ENCODE measurements around the gene CPNE4.
"Not testable (repeated sequence)": the region's sequence is repeated elsewhere in the genome, so short reads cannot be mapped to it uniquely, and the experiment has no call there.

The CPNE4 gene

GRCh38 chr3:131538968-131539367 is 495.8 kb downstream of the CPNE4 start:
- no peak for DNase-seq (ENCODE audit: low read depth in 2 of 2)

DNA sequence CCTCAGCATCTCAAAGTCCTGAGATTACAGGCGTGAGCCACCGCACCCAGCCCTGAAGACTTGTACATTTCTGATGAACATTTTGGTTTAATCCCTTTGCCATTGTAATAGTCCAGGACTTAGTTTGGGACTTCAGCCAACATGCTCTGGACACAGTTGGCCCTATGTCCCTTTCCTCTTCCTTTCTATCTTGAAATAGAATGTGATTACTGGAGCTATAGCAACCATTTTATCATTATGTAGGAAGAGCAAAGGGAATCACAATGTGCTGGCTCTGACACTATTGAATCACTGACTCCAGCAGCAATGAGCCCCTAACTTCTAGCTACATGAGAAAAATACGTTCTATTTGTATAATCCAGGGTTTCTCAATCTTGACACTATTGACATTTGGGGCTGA is 497.3 kb downstream of the CPNE4 start:
- DNase-seq (ENCODE audit: low read depth in 2 of 2): no peak

- DNase-seq (ENCODE audit: low read depth in 2 of 2): no peak
Observed at GRCh38 chr3:131535596-131535995, 499.2 kb downstream of the CPNE4 start.

DNA sequence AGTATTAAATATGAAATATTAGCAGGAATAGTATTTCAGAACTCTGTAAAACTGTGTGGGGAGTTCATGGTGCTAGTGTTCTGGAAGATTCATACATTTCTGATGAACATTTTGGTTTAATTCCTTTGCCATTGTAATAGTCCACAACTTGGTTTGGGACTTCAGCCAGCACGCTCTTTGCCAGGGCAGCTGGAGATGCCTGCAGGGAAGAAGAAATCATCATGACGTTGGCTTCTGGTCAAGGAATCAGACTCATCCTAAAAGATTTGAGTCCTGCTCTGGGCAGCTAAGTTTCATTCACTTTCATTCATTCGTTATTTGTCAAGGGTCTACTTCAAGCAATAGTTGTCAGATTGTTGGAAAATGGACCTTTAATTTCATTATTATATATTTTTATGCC is 499.7 kb downstream of the CPNE4 start:
- no peak for DNase-seq (ENCODE audit: low read depth in 2 of 2)

DNA sequence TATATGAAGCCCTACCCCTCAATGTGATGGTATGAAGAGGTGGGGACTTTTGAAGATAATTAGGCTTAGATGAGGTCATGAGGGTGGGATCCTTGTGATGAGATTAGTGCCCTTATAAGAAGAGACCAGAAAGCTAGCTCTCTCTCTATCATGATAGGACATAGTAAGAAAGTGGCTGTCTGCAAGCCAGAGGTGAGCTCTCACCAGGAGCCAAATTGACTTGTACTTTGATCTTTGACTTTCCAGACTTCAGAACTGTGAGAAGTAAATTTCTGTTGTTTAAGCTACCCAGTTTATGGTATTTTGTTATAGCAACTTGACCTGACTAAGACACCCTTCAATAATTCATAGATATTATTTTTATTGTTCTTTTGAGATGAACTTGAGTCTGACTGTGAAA is 502.2 kb downstream of the CPNE4 start:
- DNase-seq (ENCODE audit: low read depth in 2 of 2): no peak

- no peak for DNase-seq (ENCODE audit: low read depth in 2 of 2)
Observed at GRCh38 chr3:131530843-131531242, 504.0 kb downstream of the CPNE4 start.

- no peak for DNase-seq (ENCODE audit: low read depth in 2 of 2)
Observed at GRCh38 chr3:131530388-131530787, 504.4 kb downstream of the CPNE4 start.

- DNase-seq (ENCODE audit: low read depth in 2 of 2): peak in 1 of 2 donors; percentile 12
Observed at GRCh38 chr3:131526801-131527347, 507.9 kb downstream of the CPNE4 start.

- DNase-seq (ENCODE audit: low read depth in 2 of 2): no peak
Observed at GRCh38 chr3:131518680-131519079, 516.1 kb downstream of the CPNE4 start.

- DNase-seq (ENCODE audit: low read depth in 2 of 2): no peak
Observed at GRCh38 chr3:131505421-131505820, 529.4 kb downstream of the CPNE4 start.

DNA sequence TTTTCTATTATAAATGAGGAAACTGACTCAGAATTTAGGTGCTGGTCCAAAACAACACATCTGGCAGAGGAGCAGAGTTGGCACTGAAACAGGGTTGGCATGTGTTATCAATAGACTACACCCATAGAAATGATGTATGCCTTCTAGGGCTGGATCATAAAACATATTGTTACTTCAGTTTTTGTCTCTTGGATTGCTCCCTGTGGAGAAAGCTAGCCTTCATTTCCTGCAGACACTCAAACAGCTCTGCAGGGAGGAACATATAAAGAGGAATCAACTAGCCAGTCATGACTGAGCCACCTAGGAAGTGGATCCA is 531.5 kb downstream of the CPNE4 start:
- DNase-seq (ENCODE audit: low read depth in 2 of 2): no peak

DNA sequence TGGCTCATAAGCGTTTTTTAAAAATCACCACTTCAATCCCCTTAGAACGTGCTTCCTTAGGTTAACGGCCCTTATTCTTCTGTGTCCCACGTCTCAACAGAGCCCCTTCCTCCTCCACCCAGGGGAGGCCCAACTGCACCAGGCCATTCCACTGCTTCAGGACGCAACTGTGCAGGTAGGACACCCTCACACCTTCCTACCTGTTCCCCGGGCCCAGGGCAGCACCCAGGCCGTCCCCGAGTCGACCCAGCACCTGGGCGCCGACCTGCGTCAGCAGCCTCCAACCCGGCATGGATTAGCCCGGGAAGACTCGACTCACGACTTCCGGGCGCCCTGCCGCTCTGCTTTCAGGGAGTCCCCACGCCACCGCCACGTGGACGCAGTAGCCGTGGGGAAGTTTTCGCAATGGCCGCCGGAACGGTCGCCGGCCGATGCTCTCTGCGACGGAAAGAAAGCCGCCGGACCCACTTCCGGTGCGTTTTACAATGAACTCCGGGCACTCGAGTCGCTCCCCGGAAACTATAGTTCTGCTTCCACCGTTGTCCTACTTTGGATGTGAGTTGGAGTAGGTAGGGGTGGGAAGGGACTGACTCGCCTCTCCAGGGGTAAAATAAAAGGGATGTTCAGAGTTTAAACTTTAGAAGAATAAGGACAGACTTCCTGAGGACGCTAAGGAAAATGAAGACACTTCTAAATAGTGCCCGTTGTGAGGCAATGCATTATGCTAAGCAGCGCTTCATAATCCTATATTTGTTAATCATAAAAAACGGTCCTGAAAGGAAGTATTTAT is 532.1 kb downstream of the CPNE4 start, which contains the start of gene MRPL3:
Gene MRPL3 (minus strand): TSS at position 442 of the 790 bp plus-strand sequence. CDS start 150 bp downstream, at position 292.
- peak; percentile 78 to 81 for DNase-seq (ENCODE audit: low read depth in 2 of 2)

DNA sequence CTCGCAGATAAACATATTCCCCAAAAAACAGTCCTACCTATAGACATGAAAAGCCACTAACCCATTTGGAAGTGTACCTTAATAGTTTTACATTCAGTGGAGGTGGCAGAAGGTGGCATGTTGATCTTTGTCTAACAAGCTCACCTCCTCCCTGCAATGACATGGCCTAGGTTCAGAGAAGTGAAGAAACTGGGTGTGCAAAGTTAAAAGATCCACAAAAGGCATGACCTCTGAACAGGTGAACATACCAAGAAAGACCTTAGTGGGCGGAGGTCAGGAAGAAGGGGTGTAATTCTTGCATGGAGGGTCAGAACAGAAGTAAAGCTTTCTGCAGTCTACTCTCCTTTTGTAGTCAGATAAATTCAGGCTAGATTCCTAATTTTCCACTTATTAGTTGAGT is 532.9 kb downstream of the CPNE4 start:
- no peak for DNase-seq (ENCODE audit: low read depth in 2 of 2)

GRCh38 chr3:131494706-131495105 is 540.1 kb downstream of the CPNE4 start:
- DNase-seq (ENCODE audit: low read depth in 2 of 2): no peak

DNA sequence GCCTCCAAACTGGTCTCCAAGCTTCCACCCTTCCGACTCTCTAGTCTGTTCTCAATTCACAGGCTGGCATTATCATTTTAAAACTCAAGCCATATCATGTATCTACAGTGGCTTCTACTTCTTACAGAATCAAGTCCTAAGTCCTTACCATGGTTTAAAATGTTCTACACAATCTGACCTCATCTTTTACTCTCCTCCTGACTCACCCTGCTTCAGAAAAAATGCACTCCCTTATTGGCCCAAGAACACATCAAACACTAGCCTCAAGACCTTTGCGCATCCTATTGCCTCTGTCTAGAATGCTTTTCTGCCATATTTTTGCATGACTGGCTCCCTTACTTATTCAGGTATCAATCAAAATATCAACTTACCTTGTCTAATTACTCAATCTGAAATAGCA is 543.0 kb downstream of the CPNE4 start:
- DNase-seq (ENCODE audit: low read depth in 2 of 2): no peak

- DNase-seq (ENCODE audit: low read depth in 2 of 2): no peak
Observed at GRCh38 chr3:131491084-131491483, 543.7 kb downstream of the CPNE4 start.

DNA sequence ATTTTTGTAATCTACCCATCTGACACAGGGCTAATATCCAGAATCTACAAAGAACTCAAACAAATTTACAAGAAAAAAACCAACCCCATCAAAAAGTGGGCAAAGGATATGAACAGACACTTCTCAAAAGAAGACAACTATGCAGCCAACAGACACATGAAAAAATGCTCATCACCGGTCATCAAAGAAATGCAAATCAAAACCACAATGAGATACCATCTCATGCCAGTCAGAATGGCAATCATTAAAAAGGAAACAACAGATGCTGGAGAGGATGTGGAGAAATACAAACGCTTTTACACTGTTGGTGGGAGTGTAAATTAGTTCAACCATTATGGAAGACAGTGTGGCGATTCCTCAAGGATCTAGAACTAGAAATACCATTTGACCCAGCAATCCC is 548.3 kb downstream of the CPNE4 start:
- DNase-seq (ENCODE audit: low read depth in 2 of 2): not testable (repeated sequence)

DNA sequence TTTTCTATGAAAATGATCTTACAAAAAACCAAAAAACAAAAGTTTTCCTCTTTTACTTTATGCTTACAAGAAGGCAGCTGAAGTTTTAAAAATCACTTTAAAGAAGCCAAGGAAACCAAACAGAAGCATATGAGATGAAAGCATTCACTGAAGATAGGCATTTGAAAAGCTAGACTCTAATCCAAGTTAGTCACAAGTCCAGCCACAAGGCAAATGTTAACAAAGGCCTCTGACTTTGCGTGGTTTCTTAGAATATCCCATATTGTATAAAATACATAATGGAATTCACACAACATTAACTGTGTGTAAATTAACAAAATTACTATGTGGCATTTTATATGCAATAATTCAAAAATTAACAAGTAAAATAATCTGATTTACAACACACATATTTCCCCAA is 549.7 kb downstream of the CPNE4 start:
- no peak for DNase-seq (ENCODE audit: low read depth in 2 of 2)

- no peak for DNase-seq (ENCODE audit: low read depth in 2 of 2)
Observed at GRCh38 chr3:131484496-131485111, 550.2 kb downstream of the CPNE4 start.
